ENCODE results near the gene ADAMTSL4.
"Not testable (repeated sequence)": the region's sequence is repeated elsewhere in the genome, so short reads cannot be mapped to it uniquely, and the experiment has no call there.

The ADAMTSL4 gene

DNA sequence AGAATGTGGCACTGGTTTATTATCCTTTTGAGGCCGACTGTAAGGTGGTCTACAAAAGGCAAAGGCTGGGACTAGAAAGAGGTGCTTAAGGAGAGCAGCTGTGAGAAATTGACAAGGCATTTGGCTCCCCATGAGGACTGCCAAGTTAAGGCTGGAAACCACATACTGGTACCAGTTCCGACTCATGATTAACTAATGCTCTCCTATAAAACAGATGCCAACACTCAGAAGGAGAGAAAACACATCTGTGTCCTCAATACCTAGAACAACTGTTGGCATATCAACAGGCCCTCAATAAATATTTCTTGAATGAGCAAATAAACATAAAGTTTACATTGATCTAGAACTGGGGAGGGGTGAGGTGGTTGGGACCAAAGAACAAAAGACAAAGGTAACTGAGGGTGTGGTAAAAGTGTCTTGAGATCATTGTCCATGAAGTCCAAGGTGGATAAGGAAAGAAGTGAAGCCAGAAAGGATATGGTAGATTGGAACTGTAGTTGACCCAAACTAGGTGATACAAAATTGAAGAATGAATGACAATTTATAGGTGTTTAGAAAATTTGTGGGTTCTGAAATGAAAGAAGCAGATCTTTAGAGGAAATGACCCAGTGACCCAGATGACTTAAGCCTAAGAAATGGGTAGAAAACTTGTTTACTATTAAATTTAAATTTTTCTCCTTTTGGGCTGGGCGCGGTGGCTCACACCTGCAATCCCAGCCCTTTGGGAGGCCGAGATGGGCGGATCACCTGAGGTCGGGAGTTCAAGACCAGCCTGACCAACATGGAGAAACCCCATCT is 47.1 kb downstream of the ADAMTSL4 start:
- no peak for DNase-seq

DNA sequence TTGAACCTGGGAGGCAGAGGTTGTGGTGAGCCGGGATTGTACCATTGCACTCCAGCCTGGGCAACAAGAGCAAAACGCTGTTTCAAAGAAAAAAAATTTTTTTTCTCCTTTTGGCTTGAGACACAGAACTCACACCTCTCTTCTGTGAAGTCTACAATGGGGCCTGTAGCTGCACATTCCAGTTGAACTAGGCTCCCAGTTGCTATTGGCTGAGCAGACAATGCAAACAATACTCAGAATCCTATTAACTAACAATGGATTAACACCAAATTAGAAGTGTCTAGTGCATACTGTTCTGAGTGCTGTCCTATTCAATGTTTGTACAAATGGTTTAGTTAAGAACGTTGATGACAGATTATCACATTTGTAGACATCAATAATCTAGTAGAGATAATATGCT is 47.8 kb downstream of the ADAMTSL4 start:
- DNase-seq = no peak

DNA sequence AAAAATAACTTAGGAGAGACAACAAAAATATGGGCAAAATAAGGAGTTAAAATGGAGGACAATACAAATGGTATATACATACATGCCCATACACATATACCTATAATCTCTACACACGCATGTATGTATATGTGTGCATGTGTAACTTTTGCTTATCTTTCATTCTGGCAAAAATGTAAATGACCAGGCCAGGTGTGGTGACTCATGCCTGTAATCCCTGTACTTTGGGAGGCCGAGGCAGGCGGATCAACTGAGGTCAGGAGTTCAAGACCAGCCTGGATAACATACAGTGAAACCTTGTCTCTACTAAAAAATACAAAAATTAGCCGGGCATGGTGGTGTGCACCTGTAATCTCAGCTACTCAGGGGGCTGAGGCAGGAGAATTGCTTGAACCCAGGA is 49.1 kb downstream of the ADAMTSL4 start:
- not testable (repeated sequence) for DNase-seq

DNA sequence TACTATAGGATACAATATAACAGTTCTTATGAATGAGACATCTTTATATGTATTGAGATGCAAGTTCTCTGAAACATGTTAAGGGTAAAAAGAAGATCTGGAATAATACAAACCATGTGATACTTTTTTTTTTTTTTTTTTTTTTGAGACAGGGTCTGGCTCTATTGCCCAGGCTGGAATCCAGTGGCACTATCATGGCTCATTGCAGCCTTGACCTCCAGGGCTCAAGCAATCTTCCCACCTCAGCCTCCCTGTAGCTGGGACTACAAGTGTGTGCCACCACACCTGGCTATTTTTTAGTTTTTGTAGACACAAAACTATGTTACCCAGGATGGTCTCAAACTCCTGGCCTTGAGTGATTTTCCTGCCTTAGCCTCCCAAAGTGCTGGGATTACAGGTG is 52.3 kb downstream of the ADAMTSL4 start:
- DNase-seq = no peak

DNA sequence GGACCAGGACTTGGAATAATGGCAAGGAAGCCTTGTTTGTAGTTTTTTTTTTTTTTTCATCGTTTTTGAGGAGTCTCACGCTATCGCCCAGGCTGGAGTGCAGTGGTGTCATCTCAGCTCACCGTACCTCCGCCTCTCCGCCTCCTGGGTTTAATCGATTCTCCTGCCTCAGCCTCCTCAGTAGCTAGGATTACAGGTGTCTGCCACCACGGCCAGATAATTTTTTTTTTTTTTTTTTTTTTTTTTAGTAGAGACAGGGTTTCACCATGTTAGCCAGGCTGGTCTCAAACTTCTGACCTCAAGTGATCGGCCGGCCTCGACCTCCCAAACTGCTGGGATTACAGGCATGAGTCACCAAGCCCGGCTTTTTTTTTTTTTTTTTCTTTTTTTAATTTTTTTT is 53.2 kb downstream of the ADAMTSL4 start:
- not testable (repeated sequence) for DNase-seq

DNA sequence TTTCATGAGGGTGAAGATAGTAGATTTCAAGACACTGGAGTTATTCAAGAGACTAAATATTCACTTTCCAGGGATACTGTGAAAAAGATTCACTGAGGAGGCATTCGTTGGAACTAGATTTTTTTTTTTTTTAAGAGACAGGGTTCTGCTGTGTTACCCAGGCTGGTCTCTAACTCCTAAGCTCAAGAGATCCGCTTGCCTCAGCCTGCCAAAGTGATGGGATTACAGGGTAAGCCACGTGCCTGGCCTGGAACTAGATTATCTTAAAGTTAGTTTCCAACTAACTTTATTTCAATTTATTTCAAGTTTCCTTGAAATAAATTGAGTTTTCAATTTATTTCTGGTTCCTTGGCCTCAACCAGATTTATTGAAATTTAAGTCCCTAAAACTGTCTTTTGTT is 54.5 kb downstream of the ADAMTSL4 start:
- DNase-seq = no peak

DNA sequence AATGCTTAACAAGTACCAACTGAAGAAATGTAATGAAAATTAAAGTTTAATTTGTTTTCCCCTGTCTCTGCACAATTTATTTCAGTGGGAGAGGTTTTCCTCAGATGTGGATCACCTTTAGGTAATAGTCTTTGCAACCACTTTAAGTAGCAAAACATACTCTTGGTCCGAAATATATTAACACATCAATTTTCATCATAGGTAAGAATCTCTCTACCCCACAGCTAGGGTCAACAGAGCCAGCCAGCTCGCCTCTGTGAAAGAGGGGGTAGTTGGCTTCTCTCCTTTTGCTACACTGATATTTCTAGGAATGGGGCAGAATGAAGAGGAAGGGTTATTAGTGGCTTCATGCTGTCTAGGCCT is 55.0 kb downstream of the ADAMTSL4 start:
- DNase-seq = no peak

DNA sequence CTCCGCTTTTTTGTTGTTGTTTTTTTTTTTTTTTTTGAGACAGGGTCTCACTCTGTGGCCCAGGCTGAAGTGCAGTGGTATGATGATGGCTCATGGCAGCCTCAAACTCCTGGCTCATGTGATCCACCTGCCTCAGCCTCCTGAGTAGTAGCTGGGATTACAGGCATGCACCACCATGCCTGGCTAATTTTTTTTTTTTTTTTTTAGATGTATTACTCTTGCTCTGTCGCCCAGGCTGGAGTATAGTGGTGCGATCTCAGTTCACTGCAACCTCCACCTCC is 56.2 kb downstream of the ADAMTSL4 start:
- DNase-seq = not testable (repeated sequence)

DNA sequence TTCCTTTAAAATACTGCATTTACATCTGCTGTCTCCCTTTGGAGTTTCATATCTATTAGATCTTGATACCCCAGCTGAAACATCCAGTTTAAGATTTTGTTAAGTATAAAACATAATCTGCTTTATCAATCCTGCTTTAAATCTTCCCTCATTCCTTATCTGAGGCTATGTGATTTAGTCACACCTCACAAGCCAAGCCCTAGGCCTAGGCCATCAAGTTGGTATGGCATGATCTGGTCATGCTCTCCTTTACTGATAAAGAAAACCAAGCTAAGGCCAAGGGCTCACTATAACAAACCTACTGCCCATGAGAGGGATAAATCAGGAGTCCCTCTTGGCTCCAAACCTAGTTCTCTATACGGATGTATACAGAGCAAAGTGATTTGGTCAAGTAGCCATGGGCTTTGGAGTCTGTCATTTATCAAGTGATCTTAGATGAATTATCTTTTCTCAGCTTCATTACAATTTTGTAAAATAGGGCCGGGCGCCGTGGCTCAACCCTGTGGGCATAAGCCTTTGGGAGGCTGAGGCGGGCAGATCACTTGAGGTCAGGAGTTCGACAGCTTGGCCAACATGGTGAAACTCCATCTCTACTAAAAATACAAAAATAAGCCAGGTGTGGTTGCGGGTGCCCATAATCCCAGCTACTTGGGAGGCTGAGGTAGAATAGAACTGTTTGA is 57.4 kb downstream of the ADAMTSL4 start:
- DNase-seq = no peak

DNA sequence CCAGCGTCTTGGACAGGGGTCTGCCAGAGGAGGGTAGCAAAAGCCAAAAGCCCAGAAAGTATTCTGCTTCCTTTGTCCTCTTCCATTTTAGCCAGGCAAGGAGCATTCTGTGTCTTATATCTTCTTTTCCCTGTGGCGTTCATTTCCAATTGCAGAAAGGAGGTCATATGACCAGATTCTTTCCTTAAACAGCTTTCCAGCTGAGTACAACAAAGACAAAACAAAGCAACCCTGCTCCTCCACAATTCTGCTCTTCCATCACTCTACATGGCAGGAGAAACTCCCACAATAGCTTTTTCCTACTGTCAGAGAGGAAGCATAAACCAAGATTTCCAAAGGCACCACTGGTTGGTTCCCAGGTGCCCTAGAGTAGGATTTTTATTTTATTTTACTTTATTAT is 60.5 kb downstream of the ADAMTSL4 start:
- no peak for DNase-seq

Measured in stimulated activated naive CD4-positive, alpha-beta T cell (primary cell).